MCF 10A (cell line): ENCODE results near the gene PLVAP. TPM values are rescaled to one million over a fixed set of nuclear protein-coding genes. Genes with fewer than 3 reads are reported as not detected.

ENCODE experiments used
- BruUV-seq: library from RNA; stranded (reverse); fragments of 400-500 nt; replicated peaks from 2 replicates; lab custom pipeline; 2021; lab: Mats Ljungman, UMichigan
- CTCF ChIA-PET: fragments of 300-600 bp; sonication (Branson Sonifier 250); formaldehyde crosslinking; extraction: SDS; loops from one replicate; lab custom pipeline; 2021; ENCODE audit warnings: antibody characterized with exemption, inconsistent platforms; lab: Yijun Ruan, JAX
- POLR2A ChIA-PET: fragments of 300-600, 350-650 bp; sonication (Branson Sonifier 250); formaldehyde crosslinking; extraction: SDS; loops from one replicate; lab custom pipeline; 2020; ENCODE audit warnings: antibody characterized with exemption, inconsistent platforms; lab: Yijun Ruan, JAX
- DNase-seq: peaks from one replicate; pipeline ENCODE4 v3.0.0-alpha.2; 2018; ENCODE audit not compliant: unreplicated experiment
- H3K27ac Mint-ChIP-seq: one replicate; pipeline ENCODE4 v1.8.0; 2022; ENCODE audit warnings: mild to moderate bottlenecking, low read depth, mixed read lengths; ENCODE audit not compliant: unreplicated experiment
- H3K27me3 Mint-ChIP-seq: one replicate; pipeline ENCODE4 v1.8.0; 2022; ENCODE audit warnings: mixed read lengths; ENCODE audit not compliant: insufficient read depth, unreplicated experiment
- H3K36me3 Mint-ChIP-seq: one replicate; pipeline ENCODE4 v1.8.0; 2022; ENCODE audit warnings: mild to moderate bottlenecking, moderate library complexity, mixed read lengths; ENCODE audit not compliant: insufficient read depth, unreplicated experiment
- H3K4me1 Mint-ChIP-seq: one replicate; pipeline ENCODE4 v1.8.0; 2022; ENCODE audit warnings: mixed read lengths; ENCODE audit not compliant: insufficient read depth, unreplicated experiment
- H3K4me3 Mint-ChIP-seq: one replicate; pipeline ENCODE4 v1.8.0; 2022; ENCODE audit warnings: mild to moderate bottlenecking, moderate library complexity, mixed read lengths; ENCODE audit not compliant: unreplicated experiment
- H3K9me3 Mint-ChIP-seq: one replicate; pipeline ENCODE4 v1.8.0; 2022; ENCODE audit warnings: mixed read lengths; ENCODE audit not compliant: unreplicated experiment
- intact Hi-C: fragments of 100-400 bp; cut with micrococcal nuclease; formaldehyde crosslinking; loops from 2 replicates; pipeline ENCODE4 v1.14.1; 2022
- total RNA-seq: library from RNA; stranded (reverse); gene quantifications from 2 replicates; pipeline ENCODE4 v1.2.3, GENCODE V29; 2022
- TF ChIP-seq, protein P1 (sequence below): fragments of 200-600 bp; IDR thresholded peaks from one replicate; pipeline ENCODE4 v1.8.0; 2022; ENCODE audit warnings: antibody characterized with exemption, mild to moderate bottlenecking; ENCODE audit not compliant: unreplicated experiment

PLVAP gene
- total RNA-seq, 1 experiment from 2014 or later = not detected

DNA sequence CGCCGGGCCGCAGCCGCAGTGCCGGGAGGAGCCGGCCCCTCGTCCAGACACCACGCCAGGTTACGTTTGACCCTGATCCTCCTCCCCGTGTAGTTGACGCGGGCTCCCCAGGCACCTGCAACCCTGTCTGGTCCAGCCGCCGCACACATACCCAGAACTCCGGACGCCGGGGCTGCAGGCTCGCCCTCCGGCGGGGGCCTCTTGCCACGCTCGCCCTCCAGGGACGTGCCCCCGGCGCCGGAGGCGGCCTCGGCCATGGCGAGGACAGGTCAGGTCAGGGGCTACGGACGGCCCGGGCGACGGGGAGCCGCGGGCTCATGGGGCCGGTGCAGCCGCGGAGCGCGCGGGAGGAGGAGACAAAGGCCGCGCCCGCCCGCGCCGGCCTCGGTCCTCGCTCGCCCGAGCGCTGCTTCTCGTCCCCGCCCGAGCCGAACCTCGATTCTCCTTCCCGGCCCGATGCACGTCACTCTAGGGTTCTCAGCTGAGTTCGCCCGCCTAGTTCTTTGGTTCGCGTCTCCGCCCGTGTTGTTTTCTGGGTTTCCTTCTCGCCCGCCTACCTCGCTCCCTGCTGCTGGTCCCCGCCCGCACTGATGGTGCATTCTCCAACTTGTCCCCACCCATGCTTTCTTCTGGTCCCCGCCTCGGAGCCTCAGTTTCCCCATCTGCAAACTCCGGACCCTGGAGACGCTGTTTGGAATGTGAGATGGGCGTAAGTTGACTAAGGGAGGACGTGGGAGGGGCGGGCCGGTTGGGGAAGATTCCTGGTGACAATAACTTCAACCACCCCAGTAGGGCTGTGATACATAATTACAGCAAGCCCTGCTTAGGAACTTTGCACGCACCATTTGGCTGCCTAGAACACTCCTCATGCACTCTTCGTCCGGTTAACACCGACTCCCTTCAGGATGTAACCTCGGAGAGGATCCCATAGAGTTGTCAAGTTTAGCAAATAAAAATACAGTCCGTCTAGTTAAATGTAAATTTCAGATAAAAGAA, 42.4 kb downstream of the PLVAP start, which contains the start of gene ANO8:
Gene ANO8 (minus strand): TSS at position 442 of the 996 bp plus-strand sequence. CDS start 185 bp downstream, at position 257.
- intact Hi-C loops = loop anchor here (1.0 kb wide), 2 partner anchors 17 to 29 kb away; partner anchors contain the start of gene MRPL34
- ChIA-PET CTCF (interaction anchor here (0.6 to 1.4 kb wide), 6 partner anchors 10 to 43 kb away, joined by 3 to 5 read pairs (median 4); partner anchors contain the start of gene MRPL34), POLR2A (interaction anchor here (0.7 to 10.1 kb wide), 12 partner anchors 8 to 526 kb away, joined by 3 to 152 read pairs (median 6); partner anchors contain the start of genes ABHD8, DDA1, MRPL34 and MVB12A)
- Mint-ChIP-seq H3K27me3 (no peaks in the 10 kb centered on the region), H3K4me3 (peak within 1 kb of the TSS; percentile 79), H3K4me1 (peaks cover 15% of the 10 kb centered on the region), H3K36me3 (peaks cover 23% of the 10 kb centered on the region), H3K9me3 (no peaks in the 10 kb centered on the region), H3K27ac (peak within 1 kb of the TSS; percentile 69)
- peak; percentile 98 for DNase-seq
- TF ChIP-seq, protein P1, sequence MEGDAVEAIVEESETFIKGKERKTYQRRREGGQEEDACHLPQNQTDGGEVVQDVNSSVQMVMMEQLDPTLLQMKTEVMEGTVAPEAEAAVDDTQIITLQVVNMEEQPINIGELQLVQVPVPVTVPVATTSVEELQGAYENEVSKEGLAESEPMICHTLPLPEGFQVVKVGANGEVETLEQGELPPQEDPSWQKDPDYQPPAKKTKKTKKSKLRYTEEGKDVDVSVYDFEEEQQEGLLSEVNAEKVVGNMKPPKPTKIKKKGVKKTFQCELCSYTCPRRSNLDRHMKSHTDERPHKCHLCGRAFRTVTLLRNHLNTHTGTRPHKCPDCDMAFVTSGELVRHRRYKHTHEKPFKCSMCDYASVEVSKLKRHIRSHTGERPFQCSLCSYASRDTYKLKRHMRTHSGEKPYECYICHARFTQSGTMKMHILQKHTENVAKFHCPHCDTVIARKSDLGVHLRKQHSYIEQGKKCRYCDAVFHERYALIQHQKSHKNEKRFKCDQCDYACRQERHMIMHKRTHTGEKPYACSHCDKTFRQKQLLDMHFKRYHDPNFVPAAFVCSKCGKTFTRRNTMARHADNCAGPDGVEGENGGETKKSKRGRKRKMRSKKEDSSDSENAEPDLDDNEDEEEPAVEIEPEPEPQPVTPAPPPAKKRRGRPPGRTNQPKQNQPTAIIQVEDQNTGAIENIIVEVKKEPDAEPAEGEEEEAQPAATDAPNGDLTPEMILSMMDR = no peak
- no TSS peak for BruUV-seq

DNA sequence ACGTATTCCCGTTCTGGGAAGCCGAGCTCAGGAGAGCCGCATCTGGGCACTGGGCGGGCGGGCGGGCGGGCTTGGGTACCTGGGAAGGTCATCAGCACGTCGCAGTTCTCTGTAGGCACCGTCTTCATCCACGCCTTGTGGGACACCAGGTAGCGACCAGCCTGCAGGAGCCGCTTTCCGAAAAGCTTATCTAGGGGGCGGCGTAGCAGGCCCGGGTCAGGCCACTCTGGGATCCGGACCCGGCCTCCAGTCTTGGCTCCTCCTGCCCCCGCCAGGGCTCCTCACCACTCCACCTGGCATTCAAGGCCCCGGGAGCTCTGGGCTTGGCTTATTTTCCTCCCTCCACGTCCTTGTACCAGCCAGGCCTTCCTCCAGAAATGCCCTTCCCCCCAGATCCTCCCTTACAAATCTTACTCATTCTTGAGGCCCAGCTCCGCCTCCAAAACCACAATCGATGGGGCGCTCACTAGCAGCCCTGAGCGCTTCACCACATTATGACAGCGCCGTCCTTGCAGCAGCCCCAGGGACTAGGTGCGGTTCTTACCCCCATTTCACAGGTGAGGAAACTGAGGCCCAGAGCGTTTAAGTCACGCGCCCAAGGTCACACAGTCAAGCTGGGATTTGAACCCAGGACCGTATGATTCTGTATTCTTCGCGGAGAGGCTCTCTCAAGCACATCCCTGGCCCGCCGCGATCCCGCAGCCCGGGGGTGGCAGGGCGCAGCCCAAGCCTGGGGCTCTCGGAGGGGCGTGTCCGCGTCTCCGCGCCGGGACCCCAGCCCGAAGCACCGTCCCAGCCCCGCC, 43.3 kb downstream of the PLVAP start:
- POLR2A ChIA-PET = interaction anchor here (0.6 to 10.1 kb wide), 12 partner anchors 9 to 870 kb away, joined by 3 to 152 read pairs (median 4); partner anchors contain the start of genes ABHD8, DDA1, MRPL34 and MVB12A
- TF ChIP-seq, protein P1 = no peak
- Mint-ChIP-seq H3K27me3 (no peaks in the 10 kb centered on the region), H3K4me1 (peaks cover 15% of the 10 kb centered on the region), H3K9me3 (no peaks in the 10 kb centered on the region), H3K36me3 (peaks cover 23% of the 10 kb centered on the region), H3K4me3 (peak overlapping the region; percentile 79), H3K27ac (peak overlapping the region; percentile 69)
- DNase-seq = peak; percentile 90
- intact Hi-C loops = loop anchor here (1.0 kb wide), 2 partner anchors 17 to 29 kb away; partner anchors contain the start of gene MRPL34
- no TSS peak for BruUV-seq
- CTCF ChIA-PET = interaction anchor here (0.6 to 2.9 kb wide), 6 partner anchors 12 to 58 kb away, joined by 3 to 8 read pairs (median 4); no protein-coding TSS in a partner anchor

DNA sequence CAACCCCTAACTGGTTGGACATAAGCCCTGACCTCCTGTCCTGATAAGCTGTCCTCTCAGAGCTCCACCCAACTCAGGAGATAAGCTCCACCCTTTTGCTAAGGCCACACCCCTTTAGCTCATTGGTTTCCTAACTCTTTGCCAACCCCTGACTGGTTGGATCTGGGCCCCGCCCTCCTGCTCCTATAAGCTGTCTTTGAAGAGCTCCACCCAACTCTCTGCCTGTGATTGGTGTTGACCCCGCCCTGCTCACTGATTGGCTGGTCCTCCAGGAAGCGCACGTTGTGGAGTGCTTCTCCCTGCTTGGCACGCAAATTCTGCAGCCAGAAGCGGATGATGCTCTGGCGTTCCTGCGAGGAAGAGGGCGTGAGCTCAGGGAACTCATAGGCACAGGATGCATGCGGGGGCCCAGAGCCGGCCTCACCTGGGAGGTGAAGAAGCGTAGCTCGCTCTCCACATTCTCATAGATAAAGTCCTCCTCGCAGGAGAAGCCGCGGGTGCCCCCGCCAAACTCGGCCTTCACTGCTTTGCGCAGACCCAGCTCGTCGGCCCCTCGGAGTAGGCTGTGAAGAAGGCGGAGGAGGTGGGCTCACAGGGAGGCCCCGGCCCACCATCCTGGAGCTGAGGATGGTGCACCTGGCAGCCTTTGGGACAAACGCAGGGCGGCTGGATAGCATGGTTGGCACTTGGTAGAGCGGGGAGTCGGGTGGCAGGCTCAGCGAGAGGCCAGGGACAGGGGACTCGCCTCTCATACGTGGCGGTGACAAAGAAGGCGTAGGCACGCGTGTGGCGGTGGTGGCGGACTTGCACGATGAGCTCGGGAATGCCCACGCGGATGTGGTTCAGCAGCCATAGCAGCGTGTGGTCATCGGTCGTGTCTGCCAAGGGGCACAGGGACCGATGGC, 44.2 kb downstream of the PLVAP start:
- DNase-seq = peak; percentile 60
- ChIA-PET CTCF (interaction anchor here (0.6 to 2.9 kb wide), 6 partner anchors 12 to 59 kb away, joined by 3 to 8 read pairs (median 4); no protein-coding TSS in a partner anchor), POLR2A (interaction anchor here (0.6 to 10.1 kb wide), 10 partner anchors 8 to 871 kb away, joined by 3 to 152 read pairs (median 4); partner anchors contain the start of genes ABHD8, DDA1, MRPL34 and MVB12A)
- Mint-ChIP-seq H3K9me3 (no peaks in the 10 kb centered on the region), H3K4me1 (peaks cover 15% of the 10 kb centered on the region), H3K27me3 (no peaks in the 10 kb centered on the region), H3K27ac (no peak overlapping the region), H3K36me3 (peaks cover 23% of the 10 kb centered on the region), H3K4me3 (peak overlapping the region; percentile 29)
- BruUV-seq = no TSS peak
- intact Hi-C loops = no loop called here
- TF ChIP-seq, protein P1 = no peak
